Stimulated activated CD4-positive, alpha-beta T cell treated with anti-CD3 and anti-CD28 coated beads, Interleukin-4, amount 100 ng/mL, for 4 hours (primary cell): Measurements from ENCODE around the gene RAB12.
"Not testable (repeated sequence)": the region's sequence is repeated elsewhere in the genome, so short reads cannot be mapped to it uniquely, and the experiment has no call there.

Source experiments
- DNase-seq, 2 experiments: peaks; one replicate each; pipeline ENCODE4 v3.0.0-alpha.2; 2020

The RAB12 gene, protein sequence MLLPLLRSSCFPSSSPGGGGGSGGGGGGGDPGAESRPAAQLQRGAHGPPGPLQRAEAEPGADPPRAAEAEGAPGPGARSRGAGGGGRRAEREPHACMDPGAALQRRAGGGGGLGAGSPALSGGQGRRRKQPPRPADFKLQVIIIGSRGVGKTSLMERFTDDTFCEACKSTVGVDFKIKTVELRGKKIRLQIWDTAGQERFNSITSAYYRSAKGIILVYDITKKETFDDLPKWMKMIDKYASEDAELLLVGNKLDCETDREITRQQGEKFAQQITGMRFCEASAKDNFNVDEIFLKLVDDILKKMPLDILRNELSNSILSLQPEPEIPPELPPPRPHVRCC

DNA sequence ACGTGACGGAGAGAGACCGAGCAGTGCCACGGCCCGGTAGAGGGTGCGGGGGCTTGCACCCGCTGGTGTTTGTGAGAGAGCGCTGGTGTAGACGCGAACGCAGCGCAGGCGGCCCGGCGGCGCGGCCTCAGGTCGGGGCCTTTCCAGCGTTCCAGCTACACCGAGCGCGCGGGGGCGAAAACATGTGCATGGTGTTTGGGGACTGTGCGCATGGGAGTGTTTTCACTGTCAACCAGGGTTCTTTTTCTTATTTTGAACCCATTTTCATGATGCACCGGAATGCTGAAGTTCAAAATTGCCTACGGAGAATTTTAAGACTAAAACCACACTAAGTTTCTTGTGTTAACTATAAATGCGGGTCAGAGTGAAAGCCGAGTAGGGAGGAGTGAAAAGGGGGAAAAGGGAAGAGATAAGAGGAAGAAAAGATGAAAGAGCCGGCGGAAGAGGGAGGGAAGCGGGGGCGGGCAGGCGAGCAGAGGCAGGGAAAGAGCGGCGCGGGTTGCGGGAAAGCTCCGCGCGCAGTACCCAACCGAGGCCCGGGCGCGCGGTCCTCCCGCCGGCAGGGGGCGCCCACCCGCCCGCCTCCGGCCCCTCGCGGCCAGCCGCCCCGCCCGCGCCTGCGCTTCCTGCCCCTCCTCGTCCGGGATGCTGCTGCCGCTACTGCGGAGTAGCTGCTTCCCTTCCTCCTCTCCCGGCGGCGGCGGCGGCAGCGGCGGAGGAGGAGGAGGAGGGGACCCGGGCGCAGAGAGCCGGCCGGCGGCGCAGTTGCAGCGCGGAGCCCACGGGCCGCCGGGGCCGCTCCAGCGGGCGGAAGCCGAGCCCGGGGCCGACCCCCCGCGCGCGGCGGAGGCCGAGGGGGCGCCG is at the start of gene RAB12:
RAB12 (plus strand) TSS at position 643 of the 864 bp plus-strand sequence; CDS start at position 646, 3 bp downstream.
- DNase-seq, result peak; percentile 81 to 87

DNA sequence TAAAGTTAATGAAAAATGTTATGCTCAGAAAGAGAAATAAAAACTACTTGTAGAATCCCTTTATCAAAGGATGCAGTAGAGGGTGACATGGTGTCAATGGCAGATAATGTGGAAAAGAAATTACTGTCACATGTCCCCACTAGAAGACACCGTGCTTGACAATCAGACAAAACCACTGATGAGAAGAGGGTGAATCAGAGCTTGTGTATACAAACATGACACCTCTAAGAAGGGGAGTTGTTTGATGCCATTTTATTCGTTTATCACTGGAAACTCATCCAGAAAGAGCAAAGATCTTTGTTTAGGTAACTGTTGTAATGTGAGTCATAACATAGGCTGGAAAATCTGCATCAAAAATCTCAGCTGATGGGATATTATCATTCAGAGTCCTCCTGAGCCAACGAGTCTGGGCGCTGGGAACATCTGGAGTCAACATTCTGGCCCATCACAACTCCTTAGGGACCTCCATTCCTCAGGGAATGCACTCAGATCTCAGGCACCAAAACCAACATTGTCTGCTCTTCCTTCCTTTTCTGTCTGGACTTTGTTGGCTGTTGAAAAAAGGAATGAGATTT is 49.5 kb upstream of the RAB12 start:
- DNase-seq, result no peak

DNA sequence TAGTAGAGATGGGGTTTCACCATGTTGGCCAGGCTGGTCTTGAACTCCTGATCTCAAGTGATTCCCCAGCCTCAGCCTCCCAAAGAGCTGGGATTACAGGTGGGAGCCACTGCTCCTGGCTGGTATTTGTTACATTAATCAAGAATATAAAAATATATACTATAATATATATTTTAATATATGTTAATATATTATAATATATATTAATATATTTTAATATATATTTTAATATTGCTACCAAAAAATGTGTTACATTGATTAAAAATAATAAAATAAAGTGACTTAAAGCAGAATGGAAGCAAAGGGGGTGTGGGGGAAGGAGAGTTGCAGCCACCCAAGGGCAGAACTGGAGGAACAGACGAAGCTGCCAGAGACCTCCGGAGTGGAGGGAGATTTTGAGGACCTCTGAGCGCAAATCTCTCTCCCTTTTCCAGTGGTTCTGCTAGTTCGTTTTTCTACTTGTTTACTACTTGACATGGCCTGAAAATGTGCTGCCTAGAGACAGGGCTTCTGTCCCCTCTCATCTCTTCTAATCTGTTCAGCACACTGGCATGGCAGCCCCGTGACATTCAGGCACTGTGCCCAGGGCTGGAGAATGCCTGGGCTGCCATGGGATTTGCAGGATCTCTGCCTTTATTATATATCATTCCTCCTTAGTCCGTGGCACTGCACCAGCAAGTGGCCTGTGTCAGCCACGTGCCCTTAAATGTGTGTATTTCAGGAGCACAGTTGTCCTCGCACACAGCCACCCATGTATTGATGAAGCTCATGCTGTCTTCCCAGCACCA is 47.9 kb upstream of the RAB12 start:
- no peak for DNase-seq

DNA sequence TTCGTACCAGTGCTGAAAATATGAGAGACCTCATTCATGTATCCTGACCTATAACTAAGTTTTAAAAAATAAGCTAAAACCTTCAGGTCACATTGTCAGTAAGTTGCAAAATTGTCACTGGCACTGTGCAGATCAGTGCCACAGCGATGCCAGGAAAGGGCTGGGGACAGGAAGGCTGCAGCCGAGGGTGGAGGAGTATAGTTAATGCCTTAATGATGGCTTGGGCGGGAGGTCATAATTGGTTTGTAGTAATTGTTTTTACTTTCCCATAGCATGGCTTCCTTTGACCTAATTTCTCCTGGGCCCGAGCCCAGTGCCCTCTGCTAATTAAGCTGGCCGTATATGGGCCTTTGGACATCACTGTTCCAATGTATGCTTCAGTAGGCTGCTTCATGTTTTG is 47.2 kb upstream of the RAB12 start:
- no peak for DNase-seq

DNA sequence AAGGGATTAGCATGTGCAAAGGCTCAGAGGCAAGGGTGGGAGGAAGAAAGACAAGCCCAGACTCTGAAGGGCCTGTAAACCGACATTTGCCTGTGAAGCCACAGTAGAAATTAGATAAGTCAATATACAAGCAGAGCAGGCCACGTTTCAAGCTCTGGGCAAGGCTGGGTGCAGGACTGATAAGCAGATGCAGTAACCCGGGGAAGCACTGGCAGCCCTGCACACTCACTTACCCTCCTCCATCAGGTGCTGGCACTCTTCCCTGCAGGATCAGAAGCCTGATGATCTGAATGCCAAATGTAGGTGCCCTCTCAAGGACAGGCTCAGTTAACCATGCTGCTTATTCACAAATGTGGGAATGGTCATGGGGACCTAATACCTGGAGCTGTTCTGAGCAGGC is 46.3 kb upstream of the RAB12 start:
- no peak for DNase-seq

DNA sequence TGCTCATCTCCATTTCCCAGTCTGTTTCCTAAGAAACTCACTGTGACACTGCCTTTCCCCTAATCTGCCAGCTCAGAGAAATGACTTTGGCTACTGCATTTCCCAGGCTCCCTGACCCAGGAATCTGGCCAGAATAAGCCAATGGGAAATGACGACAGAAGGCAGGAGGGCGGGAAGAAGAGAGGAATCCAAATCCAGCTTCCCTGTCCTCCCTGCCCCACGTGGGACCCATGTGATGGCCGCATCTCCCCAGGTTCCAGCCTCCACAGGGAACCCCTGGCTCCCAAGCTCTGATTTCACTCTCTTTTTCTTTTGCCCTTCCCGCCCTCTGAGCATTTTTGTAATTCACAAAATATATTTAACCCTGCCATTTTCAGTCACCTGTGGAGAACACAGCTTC is 37.8 kb upstream of the RAB12 start:
- DNase-seq, result no peak

DNA sequence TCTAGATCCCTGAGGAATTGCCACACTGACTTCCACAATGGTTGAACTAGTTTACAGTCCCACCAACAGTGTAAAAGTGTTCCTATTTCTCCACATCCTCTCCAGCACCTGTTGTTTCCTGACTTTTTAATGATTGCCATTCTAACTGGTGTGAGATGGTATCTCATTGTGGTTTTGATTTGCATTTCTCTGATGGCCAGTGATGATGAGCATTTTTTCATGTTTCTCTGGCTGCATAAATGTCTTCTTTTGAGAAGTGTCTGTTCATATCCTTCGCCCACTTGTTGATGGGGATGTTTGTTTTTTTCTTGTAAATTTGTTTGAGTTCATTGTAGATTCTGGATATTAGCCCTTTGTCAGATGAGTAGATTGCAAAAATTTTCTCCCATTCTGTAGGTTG is 35.5 kb upstream of the RAB12 start:
- not testable (repeated sequence) for DNase-seq

DNA sequence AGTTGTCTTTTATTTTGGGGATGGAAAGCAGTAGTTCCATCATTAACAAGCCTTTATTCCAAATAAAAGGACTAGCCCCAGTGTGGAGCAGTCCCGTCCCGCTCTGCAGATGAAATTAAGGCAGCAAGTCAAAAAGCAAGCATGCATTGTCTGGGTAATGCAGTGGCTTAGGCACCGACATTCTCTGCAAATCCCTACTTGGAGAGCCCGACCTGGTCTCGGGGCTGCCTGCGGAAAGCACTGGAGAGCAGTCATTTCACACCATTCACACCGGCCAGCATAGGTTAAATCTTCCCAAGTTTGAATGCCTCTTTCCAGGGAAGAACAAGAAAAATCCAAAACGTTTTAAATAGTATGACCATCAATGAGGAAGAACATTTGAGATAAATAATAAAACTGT is 24.4 kb upstream of the RAB12 start:
- DNase-seq, result no peak

DNA sequence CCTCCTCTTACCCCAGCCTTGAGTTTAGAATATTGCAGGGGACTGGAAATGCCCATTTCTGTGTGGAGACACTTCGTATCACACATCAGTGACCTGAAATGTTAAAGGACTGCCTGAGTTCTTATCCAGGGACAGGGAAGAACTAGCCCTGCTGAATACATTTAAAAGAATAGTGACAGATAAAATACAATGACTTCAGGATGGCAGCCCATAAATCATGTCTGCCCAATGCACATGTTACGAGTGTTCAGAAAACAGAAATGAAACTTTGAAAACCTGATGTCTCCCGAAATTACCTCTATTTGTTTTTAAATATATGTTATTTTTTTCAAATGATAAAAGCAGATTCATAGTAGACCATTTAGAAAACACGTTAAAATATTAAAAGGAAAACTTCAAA is 22.3 kb upstream of the RAB12 start:
- DNase-seq, result no peak

DNA sequence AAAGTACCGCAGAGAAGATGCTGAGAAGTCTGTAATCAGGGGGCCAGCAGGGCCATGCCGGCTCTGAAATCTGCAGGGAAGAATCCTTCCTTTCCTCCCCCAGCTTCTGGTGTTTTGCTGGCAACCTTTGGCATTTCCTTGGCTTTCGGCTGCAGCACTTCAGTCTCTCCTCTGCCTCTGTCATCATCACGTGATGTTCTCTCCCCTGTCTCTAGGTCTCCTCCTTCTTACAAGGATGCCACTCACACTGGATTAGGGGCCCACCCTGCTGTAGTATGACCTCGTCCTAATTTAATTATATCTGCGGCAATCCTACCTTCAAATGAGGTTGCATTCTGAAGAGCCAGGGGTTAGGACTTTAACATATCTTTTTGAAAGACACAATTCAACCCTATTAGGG is 13.8 kb upstream of the RAB12 start:
- DNase-seq, result no peak

DNA sequence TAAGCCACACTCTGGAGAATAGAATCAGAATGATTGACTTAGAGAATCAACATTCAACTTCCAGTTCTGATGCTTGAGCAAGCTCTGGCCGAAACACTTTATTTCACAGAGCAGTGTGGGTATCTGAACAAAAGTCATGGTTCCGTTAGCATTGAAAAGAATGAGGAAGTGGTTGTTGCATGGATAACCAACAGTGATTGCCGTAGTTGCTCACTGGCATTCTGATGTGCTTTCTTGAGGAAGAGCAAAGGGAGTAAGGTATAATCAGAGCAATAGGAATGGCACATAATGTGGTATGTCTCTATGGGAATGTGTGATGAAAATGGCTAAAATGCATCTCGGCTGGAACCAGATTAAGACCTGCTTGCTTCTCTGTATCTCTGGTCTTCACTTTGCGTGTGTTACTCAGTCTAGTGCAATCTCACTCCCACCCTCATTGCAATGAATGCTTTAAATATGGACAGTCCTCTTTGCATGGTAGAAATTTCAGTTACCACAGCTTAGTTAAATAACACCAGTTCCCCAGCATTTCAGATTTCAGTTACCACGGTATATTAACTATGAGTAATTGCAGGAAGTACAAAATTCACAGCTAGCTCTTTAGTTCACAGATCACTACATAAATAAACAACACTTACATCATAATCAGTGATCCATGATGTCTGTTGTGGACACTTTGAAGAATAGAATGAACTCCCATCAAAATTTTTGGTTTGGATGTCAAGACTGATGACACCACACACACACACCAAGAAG is 7.8 kb upstream of the RAB12 start:
- no peak for DNase-seq

DNA sequence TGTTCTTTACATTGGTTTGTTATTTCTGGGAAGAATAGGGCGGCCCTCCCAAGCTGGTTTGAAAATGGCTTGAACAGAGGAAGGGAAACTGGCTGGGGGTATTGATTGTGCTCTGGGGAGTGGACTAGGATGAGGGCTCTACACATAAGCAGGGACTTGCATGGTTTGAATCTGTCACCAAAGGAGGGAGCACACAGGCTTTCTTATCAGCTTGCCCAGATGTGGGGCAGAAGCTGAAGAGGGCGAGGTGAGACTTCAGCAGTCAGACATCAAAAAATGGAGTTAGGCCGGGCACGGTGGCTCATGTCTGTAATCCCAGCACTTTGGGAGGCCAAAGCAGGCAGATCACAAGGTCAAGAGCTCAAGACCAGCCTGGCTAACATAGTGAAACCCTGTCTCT is 7.2 kb upstream of the RAB12 start:
- DNase-seq, result no peak

DNA sequence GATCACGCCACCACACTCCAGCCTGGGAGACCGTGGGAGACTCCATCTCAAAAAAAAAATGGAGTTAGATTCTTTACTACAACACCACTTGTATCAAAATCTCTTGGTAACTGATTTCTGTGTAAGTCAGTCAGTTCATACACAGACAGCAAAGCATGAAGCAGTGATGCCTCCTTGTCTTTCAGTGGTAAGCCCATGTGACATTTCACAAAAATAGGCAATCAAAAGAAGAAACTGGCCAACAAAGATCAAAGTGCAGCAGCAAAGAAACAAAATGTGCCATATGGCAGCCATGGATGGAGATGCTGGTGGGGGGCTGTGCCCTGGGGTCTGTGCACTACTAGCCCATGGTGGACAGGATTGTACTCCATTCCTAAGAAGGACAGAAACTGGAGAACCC is 6.7 kb upstream of the RAB12 start:
- no peak for DNase-seq

DNA sequence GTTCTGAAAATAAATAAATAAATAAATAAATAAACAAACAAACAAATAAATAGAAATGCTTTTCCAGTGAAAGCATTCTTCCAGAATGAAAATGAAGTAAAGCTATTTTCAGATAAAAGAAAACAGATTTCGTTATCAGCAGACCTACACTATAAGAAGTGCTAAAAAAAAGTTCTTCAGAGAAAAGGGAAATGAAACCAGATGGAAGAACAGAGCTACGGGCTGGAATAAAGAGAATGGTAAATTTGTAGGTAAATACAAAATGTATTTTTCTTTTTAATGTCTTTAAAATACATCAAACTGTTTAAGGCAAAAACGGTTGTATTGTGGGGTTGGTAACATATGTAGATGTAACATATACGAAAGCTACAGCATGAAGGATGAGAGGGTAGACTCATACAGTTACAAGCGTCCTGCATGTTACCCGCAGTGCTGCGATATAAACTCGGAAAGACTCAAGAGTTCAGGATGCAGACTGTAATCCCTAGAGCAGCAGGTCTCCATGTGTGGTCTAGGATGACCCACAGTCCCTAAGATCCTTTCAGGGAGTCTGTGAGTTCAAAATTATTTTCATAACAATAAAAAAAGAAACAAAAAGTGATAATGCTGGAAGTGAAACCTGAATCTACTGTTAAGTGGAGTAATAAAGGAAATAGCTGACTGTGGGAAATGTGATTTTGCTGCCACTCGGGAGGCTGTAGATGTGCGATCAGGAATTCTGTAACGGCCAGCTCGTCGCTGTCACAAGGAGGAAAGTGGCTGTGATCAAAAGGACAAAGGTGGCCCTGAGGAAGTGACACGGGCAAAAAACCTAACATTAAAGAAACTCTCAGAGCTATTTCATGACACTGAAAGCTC is 5.3 kb upstream of the RAB12 start:
- DNase-seq, result no peak

DNA sequence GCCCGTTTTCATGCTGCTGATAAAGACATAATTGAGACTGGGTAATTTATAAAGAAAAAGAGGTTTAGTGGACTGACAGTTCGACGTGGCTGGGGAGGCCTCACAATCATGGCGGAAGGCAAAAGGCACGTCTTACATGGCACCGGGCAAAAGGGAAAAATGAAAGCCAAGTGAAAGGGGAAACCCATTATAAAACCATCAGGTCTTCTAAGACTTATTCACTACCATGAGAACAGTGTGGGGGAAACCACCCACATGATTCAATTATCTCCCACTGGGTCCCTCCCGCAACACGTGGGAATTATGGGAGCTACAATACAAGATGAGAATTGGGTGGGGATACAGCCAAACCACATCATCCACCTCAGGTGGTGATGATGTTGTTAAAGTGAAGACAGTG is 3.3 kb upstream of the RAB12 start:
- no peak for DNase-seq

DNA sequence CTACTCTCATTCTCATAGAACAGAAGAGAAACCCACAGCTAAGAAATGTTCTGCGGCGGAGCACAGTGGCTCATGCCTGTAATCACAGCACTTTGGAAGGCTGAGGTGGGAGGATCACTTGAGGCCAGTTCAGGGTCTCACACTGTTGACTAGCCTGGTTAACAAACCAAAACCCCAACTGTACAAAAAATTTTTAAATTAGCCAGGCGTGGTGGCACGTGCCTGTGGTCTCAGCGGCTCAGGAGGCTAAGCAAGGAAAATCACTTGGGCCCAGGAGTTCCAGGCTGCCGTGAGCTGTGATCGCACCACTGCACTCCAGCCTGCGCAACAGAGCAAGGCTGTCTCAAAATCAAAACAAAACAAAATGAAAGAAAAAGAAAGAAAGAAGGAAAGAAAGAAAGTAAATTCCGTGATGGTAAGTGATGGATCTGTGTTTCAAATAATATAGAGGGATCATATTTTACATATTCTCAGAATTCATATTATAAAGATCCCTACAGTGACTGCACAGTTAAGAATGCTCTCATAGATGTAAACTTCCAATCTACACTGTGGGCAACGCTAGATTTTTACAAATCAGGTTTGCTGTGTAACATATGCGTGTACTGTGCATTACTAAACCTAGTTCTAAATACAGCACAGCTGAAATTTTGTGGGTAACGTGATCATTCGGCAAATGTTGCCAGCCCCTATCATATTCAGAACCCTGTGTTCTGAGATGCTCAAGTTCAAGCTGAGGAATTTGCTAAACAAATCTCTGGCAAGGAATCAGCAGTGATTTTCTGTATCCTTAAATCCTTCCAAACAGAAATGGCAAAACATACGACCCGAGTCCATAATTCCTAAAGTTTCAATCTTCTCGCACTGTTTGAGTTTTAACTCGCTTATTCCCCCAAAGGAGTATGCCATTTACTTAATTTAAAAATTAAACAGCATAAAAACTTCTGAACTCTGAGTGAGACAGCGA is 1.2 kb upstream of the RAB12 start:
- DNase-seq, result no peak

DNA sequence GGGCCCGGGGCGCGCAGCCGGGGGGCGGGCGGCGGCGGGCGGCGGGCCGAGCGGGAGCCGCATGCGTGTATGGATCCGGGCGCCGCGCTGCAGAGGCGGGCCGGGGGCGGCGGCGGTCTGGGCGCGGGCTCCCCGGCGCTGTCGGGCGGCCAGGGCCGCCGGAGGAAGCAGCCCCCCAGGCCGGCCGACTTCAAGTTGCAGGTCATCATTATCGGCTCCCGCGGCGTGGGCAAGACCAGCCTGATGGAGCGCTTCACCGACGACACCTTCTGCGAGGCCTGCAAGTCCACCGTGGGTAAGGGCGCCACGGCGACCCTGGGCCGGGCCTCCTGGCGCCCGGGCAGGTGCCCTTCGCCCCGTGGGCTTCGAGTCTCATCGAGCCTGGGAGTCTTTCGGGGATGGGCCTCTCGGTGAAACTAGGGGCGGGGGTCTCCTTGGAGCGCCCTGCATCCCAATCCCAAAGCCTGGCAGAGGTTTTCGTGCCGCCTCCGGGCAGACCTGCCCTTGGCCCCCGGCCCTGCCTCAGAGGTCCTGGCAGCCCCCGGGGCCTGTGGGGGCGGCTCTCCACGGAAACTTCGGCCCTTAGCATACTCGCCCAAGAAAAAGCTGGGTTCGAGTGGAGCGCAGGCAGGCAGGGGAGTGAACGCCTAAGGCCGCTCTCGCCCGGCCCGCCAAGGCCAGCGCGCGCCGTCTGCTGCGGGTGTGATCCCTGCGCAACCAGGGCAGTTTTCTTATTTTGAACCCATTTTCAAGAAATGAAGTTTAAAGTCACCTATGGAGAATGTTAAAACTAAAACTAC is 622 bp downstream of the RAB12 start:
- peak in 1 of 2 experiments; percentile 19 for DNase-seq

DNA sequence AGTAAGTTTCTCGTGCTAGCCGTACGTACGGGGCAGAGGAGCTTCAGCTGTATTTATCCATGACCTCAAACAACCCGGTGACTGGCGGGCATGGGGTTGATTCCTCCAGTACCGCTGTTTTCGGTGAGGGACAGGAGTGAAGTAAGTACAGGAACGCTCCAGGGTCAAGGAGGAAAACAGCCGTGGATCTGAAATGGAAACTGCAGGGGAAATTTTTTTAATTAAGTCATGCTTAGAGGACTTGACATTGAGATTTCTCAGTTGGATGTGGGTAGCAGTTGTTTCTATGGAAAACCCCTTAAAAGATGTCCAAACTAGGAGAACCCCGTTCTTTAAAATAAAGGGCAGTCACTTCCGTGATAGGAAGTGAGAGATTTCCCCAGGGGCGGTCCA is 1.2 kb downstream of the RAB12 start:
- no peak for DNase-seq

DNA sequence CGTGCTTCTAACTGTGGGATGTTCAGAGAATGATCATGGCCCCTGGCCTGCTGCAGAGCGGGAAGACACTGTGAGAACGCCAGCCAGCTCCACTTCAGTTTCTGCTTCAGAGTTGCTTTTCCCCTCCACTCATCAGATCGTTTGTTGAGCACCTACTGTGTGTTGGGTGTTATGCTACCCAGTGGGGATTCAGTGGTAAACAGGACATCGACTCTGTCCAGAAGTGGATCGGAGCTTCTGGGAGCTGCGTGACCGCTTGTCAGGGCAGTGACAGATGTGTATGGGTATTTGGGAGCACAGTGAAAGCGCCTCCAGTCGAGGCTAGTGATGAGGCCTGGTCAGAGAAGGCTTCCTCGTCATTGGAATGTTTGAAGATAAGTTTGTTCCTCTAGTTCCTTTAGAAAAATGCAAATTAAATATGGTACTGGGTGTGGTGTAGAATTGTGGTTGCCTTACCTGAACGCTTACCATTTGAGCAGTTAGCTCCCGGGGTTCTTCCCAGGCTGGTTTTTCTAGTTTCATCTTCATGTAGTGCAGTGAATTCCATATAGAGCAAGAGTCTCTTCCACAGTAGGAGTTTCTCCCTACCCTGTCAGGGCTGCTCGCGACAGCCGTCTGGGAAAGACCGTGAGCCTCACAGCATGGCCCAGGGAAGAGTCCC is 2.8 kb downstream of the RAB12 start:
- no peak for DNase-seq
